HG02885 (cell line): ENCODE measurements around the gene C2CD4B.

ENCODE experiments used
- ATAC-seq: cut with Tn5 transposase; IDR thresholded peaks from one replicate; pipeline ENCODE4 v1.9.1; 2021; ENCODE audit warnings: mild to moderate bottlenecking; ENCODE audit not compliant: unreplicated experiment, poor library complexity

The C2CD4B gene

GRCh38 chr15:62120776-62121175, 44.3 kb downstream of the C2CD4B start:
- ATAC-seq: no peak

- no peak for ATAC-seq
These were observed 45.2 kb downstream of the C2CD4B start for GRCh38 chr15:62119874-62120273.

- no peak for ATAC-seq
These were observed 45.7 kb downstream of the C2CD4B start for GRCh38 chr15:62119227-62119864.

GRCh38 chr15:62118520-62119226, 46.4 kb downstream of the C2CD4B start:
- ATAC-seq: no peak

- no peak for ATAC-seq
These were observed 49.2 kb downstream of the C2CD4B start for GRCh38 chr15:62115847-62116246.
